Mesenchymal stem cell (in vitro differentiated cells and primary cell): ENCODE results near the gene FN3KRP.

Experiments used
- DNase-seq: peaks from one replicate; pipeline ENCODE4 v3.0.0-alpha.2; 2013
- H2AFZ ChIP-seq: one replicate; pipeline ENCODE4 v1.6.1; 2013; ENCODE audit warnings: low read depth, mild to moderate bottlenecking, control low read depth, inconsistent platforms, low read length, moderate library complexity
- H2AK5ac ChIP-seq: 2 replicates; pipeline ENCODE4 v1.6.1; 2013; ENCODE audit warnings: low read length, moderate library complexity, mild to moderate bottlenecking, inconsistent platforms; ENCODE audit not compliant: severe bottlenecking
- H2BK120ac ChIP-seq: one replicate; pipeline ENCODE4 v1.6.1; 2013; ENCODE audit warnings: low read depth, mild to moderate bottlenecking, inconsistent platforms, low read length, moderate library complexity
- H2BK12ac ChIP-seq, 2 experiments: one replicate each; pipeline ENCODE4 v1.6.1; 2013; ENCODE audit warnings: inconsistent platforms in 2 of 2, low read length in 2 of 2, mild to moderate bottlenecking in 2 of 2, moderate library complexity in 2 of 2, control low read depth in 1 of 2
- H2BK15ac ChIP-seq: one replicate; pipeline ENCODE4 v1.6.1; 2013; ENCODE audit warnings: mild to moderate bottlenecking, low read depth, inconsistent platforms; ENCODE audit not compliant: poor library complexity, severe bottlenecking
- H2BK5ac ChIP-seq: 2 replicates; pipeline ENCODE4 v1.6.1; 2013; ENCODE audit warnings: low read depth, mild to moderate bottlenecking, low read length, control low read depth, inconsistent platforms; ENCODE audit not compliant: poor library complexity, severe bottlenecking
- H3K14ac ChIP-seq, 2 experiments: one replicate each; pipeline ENCODE4 v1.6.1; 2013; ENCODE audit warnings: inconsistent platforms in 2 of 2, low read length in 2 of 2, control low read depth in 1 of 2, mild to moderate bottlenecking in 1 of 2, moderate library complexity in 1 of 2
- H3K18ac ChIP-seq, 2 experiments: one replicate each; pipeline ENCODE4 v1.6.1; 2013; ENCODE audit warnings: inconsistent platforms in 2 of 2, low read length in 2 of 2, control low read depth in 1 of 2, low read depth in 1 of 2, mild to moderate bottlenecking in 1 of 2
- H3K23ac ChIP-seq, 2 experiments: one replicate each; pipeline ENCODE4 v1.6.1; 2013; ENCODE audit warnings: inconsistent platforms in 2 of 2, low read length in 2 of 2, mild to moderate bottlenecking in 2 of 2, moderate library complexity in 2 of 2, control low read depth in 1 of 2
- H3K27ac ChIP-seq: 2 replicates; pipeline ENCODE4 v1.5.1; 2013; ENCODE audit warnings: mild to moderate bottlenecking, moderate library complexity, low read length, control low read depth, inconsistent platforms; ENCODE audit not compliant: poor library complexity, severe bottlenecking
- H3K27me3 ChIP-seq, 2 experiments: 2 replicates each; pipeline versions ENCODE4 v1.6.1 to v1.7.0; 2013; ENCODE audit warnings: low read length in 2 of 2, mild to moderate bottlenecking in 2 of 2, moderate library complexity in 2 of 2, control low read depth in 1 of 2, inconsistent platforms in 1 of 2; ENCODE audit not compliant: control insufficient read depth in 1 of 2, insufficient read depth in 1 of 2
- H3K36me3 ChIP-seq, 2 experiments: 2 replicates each; pipeline versions ENCODE4 v1.6.1 to v1.7.0; 2013; ENCODE audit warnings: low read length in 2 of 2, control low read depth in 1 of 2, inconsistent platforms in 1 of 2, low read depth in 1 of 2, mild to moderate bottlenecking in 1 of 2; ENCODE audit not compliant: insufficient read depth in 2 of 2, control insufficient read depth in 1 of 2
- H3K4ac ChIP-seq, 2 experiments: one replicate each; pipeline ENCODE4 v1.6.1; 2013; ENCODE audit warnings: inconsistent platforms in 2 of 2, low read length in 2 of 2, mild to moderate bottlenecking in 2 of 2, moderate library complexity in 2 of 2, control low read depth in 1 of 2, low read depth in 1 of 2
- H3K4me1 ChIP-seq: 2 replicates; pipeline ENCODE4 v1.6.1; 2013; ENCODE audit warnings: low read depth, low read length, control low read depth; ENCODE audit not compliant: control insufficient read depth, insufficient read depth
- H3K4me2 ChIP-seq: 2 replicates; pipeline ENCODE4 v1.6.1; 2013; ENCODE audit warnings: low read length, mild to moderate bottlenecking, inconsistent platforms; ENCODE audit not compliant: poor library complexity, severe bottlenecking
- H3K4me3 ChIP-seq, 2 experiments: 2 replicates each; pipeline versions ENCODE4 v1.5.1 to v1.7.0; 2013; ENCODE audit warnings: low read length in 2 of 2, mild to moderate bottlenecking in 2 of 2, control low read depth in 1 of 2, low read depth in 1 of 2; ENCODE audit not compliant: insufficient read depth in 1 of 2
- H3K79me1 ChIP-seq: replicated peaks from 2 replicates; pipeline ENCODE4 v1.6.1; 2013; ENCODE audit warnings: mild to moderate bottlenecking, control low read depth, low read length, inconsistent platforms; ENCODE audit not compliant: poor library complexity, severe bottlenecking
- H3K9ac ChIP-seq: 2 replicates; pipeline ENCODE4 v1.7.0; 2013; ENCODE audit warnings: mild to moderate bottlenecking, low read length, moderate library complexity
- H3K9me3 ChIP-seq: 2 replicates; pipeline ENCODE4 v1.7.0; 2013; ENCODE audit warnings: mild to moderate bottlenecking, low read length; ENCODE audit not compliant: control insufficient read depth
- H4K8ac ChIP-seq: one replicate; pipeline ENCODE4 v1.6.1; 2013; ENCODE audit warnings: inconsistent platforms, mild to moderate bottlenecking, low read length, moderate library complexity
- H4K91ac ChIP-seq: one replicate; pipeline ENCODE4 v1.6.1; 2013; ENCODE audit warnings: mild to moderate bottlenecking, low read length, inconsistent platforms
- WGBS: methylation state at CpG from one replicate; pipeline ENCODE4 v1.1.7; 2013; ENCODE audit warnings: mixed read lengths; 5-methylcytosine and 5-hydroxymethylcytosine counted together

FN3KRP gene

GRCh38 chr17:82687871-82688270 is 28.6 kb upstream of the FN3KRP start:
- DNase-seq: no peak
- 85% methylated on average over 9 of the region's 9 CpGs for WGBS

GRCh38 chr17:82689077-82689476 is 27.4 kb upstream of the FN3KRP start:
- H3K36me3 ChIP-seq: peaks cover 0 to 27% of the 10 kb centered on the region in 2 experiments
- no peak overlapping the region for H3K23ac ChIP-seq
- DNase-seq: no peak
- peak overlapping the region; percentile 61 for H2AK5ac ChIP-seq
- H3K4ac ChIP-seq: no peak overlapping the region
- H3K18ac ChIP-seq: no peak overlapping the region
- H2AFZ ChIP-seq: no peak overlapping the region
- peaks cover 28% of the 10 kb centered on the region for H3K4me1 ChIP-seq
- H3K27ac ChIP-seq: no peak overlapping the region
- H3K79me1 ChIP-seq: peaks cover 11% of the 10 kb centered on the region
- peaks cover 1% of the 10 kb centered on the region for H3K9me3 ChIP-seq
- H2BK15ac ChIP-seq: no peak overlapping the region
- H4K91ac ChIP-seq: no peak overlapping the region
- no peak overlapping the region for H2BK5ac ChIP-seq
- H4K8ac ChIP-seq: no peak overlapping the region
- H2BK120ac ChIP-seq: no peak overlapping the region
- no peaks in the 10 kb centered on the region for H3K27me3 ChIP-seq
- 86% methylated on average over 8 of the region's 8 CpGs for WGBS
- no peak overlapping the region for H2BK12ac ChIP-seq
- no peak overlapping the region for H3K4me2 ChIP-seq
- H3K4me3 ChIP-seq: no peak overlapping the region
- no peak overlapping the region for H3K9ac ChIP-seq
- H3K14ac ChIP-seq: no peak overlapping the region

More at GRCh38 chr17:82687871-82688270, 28.6 kb upstream of the FN3KRP start:
- no peak overlapping the region for H2AK5ac ChIP-seq
- H2AFZ ChIP-seq: no peak overlapping the region
- no peak overlapping the region for H4K91ac ChIP-seq
- no peak overlapping the region for H2BK12ac ChIP-seq
- H3K18ac ChIP-seq: no peak overlapping the region
- H3K4me2 ChIP-seq: no peak overlapping the region
- H3K4me1 ChIP-seq: peaks cover 29% of the 10 kb centered on the region
- H2BK5ac ChIP-seq: no peak overlapping the region
- no peaks in the 10 kb centered on the region for H3K9me3 ChIP-seq
- H3K23ac ChIP-seq: no peak overlapping the region
- H3K27me3 ChIP-seq: no peaks in the 10 kb centered on the region
- peak overlapping the region; percentile 94 for H3K27ac ChIP-seq
- no peak overlapping the region for H3K14ac ChIP-seq
- H3K9ac ChIP-seq: no peak overlapping the region
- H3K79me1 ChIP-seq: peaks cover 14% of the 10 kb centered on the region
- no peak overlapping the region for H3K4me3 ChIP-seq
- H3K36me3 ChIP-seq: peaks cover 0 to 27% of the 10 kb centered on the region in 2 experiments
- no peak overlapping the region for H4K8ac ChIP-seq
- no peak overlapping the region for H2BK120ac ChIP-seq
- H3K4ac ChIP-seq: no peak overlapping the region
- no peak overlapping the region for H2BK15ac ChIP-seq

DNA sequence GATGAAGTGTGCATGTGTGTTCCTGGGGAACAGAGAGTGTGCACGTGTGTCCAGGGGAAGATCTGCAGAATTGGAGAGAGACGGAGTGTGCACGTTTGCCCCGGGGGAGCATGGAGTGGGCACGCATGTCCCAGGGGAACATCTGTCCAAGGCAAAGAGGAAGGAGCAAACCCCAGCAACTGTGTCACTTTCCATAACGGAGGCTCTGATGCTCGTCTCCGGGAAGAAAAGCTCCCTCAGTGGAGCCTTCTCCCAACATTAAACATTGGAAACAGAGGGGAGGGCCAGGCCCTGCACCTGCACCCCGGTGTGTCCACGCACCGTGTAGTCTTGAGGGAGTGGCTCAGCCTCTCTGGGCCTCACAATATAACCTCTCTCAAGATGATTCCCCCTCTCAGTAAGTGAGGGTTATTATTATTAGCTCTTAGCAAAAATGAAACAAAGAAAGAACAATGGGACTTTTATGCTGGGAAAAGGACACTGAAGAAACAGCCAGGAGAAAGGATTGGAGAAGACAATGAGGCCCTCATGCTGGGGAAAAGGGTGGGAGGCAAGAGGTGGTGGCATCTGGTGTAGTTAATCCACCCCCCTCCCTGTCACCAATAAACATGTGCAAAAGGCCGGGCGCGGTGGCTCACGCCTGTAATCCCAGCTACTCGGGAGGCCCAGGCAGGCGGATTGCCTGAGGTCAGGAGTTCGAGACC is 25.6 kb upstream of the FN3KRP start:
- no peak overlapping the region for H2BK5ac ChIP-seq
- H3K27me3 ChIP-seq: no peaks in the 10 kb centered on the region
- DNase-seq: no peak
- H2BK120ac ChIP-seq: no peak overlapping the region
- H3K36me3 ChIP-seq: peaks cover 0 to 28% of the 10 kb centered on the region in 2 experiments
- H2AFZ ChIP-seq: no peak overlapping the region
- H3K4me3 ChIP-seq: no peak overlapping the region
- H3K9me3 ChIP-seq: peaks cover 11% of the 10 kb centered on the region
- no peak overlapping the region for H2AK5ac ChIP-seq
- no peak overlapping the region for H4K91ac ChIP-seq
- H3K4me1 ChIP-seq: peaks cover 20% of the 10 kb centered on the region
- H3K9ac ChIP-seq: no peak overlapping the region
- H3K23ac ChIP-seq: no peak overlapping the region
- WGBS: 85% methylated on average over 15 of the region's 18 CpGs
- no peak overlapping the region for H3K18ac ChIP-seq
- no peak overlapping the region for H2BK12ac ChIP-seq
- H3K79me1 ChIP-seq: peaks cover 9% of the 10 kb centered on the region
- H3K4ac ChIP-seq: no peak overlapping the region
- H4K8ac ChIP-seq: no peak overlapping the region
- H3K4me2 ChIP-seq: no peak overlapping the region
- no peak overlapping the region for H3K27ac ChIP-seq
- H3K14ac ChIP-seq: no peak overlapping the region
- no peak overlapping the region for H2BK15ac ChIP-seq

- peaks cover 11% of the 10 kb centered on the region for H3K9me3 ChIP-seq
- H4K91ac ChIP-seq: peak overlapping the region; percentile 64
- H2BK5ac ChIP-seq: no peak overlapping the region
- H3K79me1 ChIP-seq: peaks cover 10% of the 10 kb centered on the region
- H4K8ac ChIP-seq: no peak overlapping the region
- no peak overlapping the region for H3K9ac ChIP-seq
- 94% methylated on average over 11 of the region's 17 CpGs for WGBS
- DNase-seq: no peak
- no peaks in the 10 kb centered on the region for H3K27me3 ChIP-seq
- peaks cover 0 to 33% of the 10 kb centered on the region in 2 experiments for H3K36me3 ChIP-seq
- H3K4ac ChIP-seq: no peak overlapping the region
- no peak overlapping the region for H2BK15ac ChIP-seq
- H3K14ac ChIP-seq: no peak overlapping the region
- no peak overlapping the region for H3K23ac ChIP-seq
- H2BK12ac ChIP-seq: no peak overlapping the region
- peaks cover 18% of the 10 kb centered on the region for H3K4me1 ChIP-seq
- no peak overlapping the region for H2AK5ac ChIP-seq
- H3K4me3 ChIP-seq: no peak overlapping the region
- H3K27ac ChIP-seq: no peak overlapping the region
- H2AFZ ChIP-seq: no peak overlapping the region
- H3K4me2 ChIP-seq: no peak overlapping the region
- H2BK120ac ChIP-seq: no peak overlapping the region
- no peak overlapping the region for H3K18ac ChIP-seq
Observed at GRCh38 chr17:82691714-82692113, 24.8 kb upstream of the FN3KRP start.
